ENCODE measurements around the gene CDH23. TPM values are rescaled to one million over a fixed set of nuclear protein-coding genes. Genes with fewer than 3 reads are reported as not detected.

CDH23 gene
- total and polyA plus RNA-seq, 7 donors, result 1.00 to 3.8 (median 1.9) TPM

- TF ChIP-seq CTCF (IDR thresholded peaks at IDR 0.05), result no peak
- Histone ChIP-seq H3K9me3 (no peaks in the 10 kb centered on the region), H3K27ac (no peak overlapping the region), H3K4me3 (no peak overlapping the region), H3K4me1 (peaks cover 7% of the 10 kb centered on the region), H3K27me3 (ENCODE audit: insufficient read depth in 3 of 3, low read length in 2 of 3) (no peaks in the 10 kb centered on the region), H3K36me3 (ENCODE audit: insufficient read depth in 1 of 2, low read depth in 1 of 2) (no peaks in the 10 kb centered on the region)
- ATAC-seq, result no peak
- DNase-seq, result no peak
- WGBS, 3 donors, result 81 to 92% (median 82%) methylated on average over 7 of the region's 7 CpGs
- intact Hi-C loops (cut with DNase I), result no loop called here
Observed at GRCh38 chr10:71474702-71475242, 78.1 kb downstream of the CDH23 start.

GRCh38 chr10:71475243-71475871 is 78.6 kb downstream of the CDH23 start:
- intact Hi-C loops (cut with DNase I), result no loop called here
- Histone ChIP-seq H3K9me3 (no peaks in the 10 kb centered on the region), H3K4me1 (peaks cover 7% of the 10 kb centered on the region), H3K36me3 (ENCODE audit: insufficient read depth in 1 of 2, low read depth in 1 of 2) (no peaks in the 10 kb centered on the region), H3K27ac (no peak overlapping the region), H3K4me3 (no peak overlapping the region), H3K27me3 (ENCODE audit: insufficient read depth in 3 of 3, low read length in 2 of 3) (no peaks in the 10 kb centered on the region)
- TF ChIP-seq CTCF (IDR thresholded peaks at IDR 0.05), result no peak
- WGBS, 3 donors, result 40 to 54% (median 42%) methylated on average over 13 of the region's 13 CpGs
- no peak for DNase-seq
- ATAC-seq, result peak in 1 of 4 donors; percentile 13

GRCh38 chr10:71476228-71477011 is 79.7 kb downstream of the CDH23 start:
- ATAC-seq (peak in 3 of 4 donors; percentile 34 to 60 (median 57)), DNase-seq (no peak)
- Histone ChIP-seq H3K4me3 (no peak overlapping the region), H3K27me3 (ENCODE audit: insufficient read depth in 3 of 3, low read length in 2 of 3) (peaks cover 0 to 2% (median 0%) of the 10 kb centered on the region in 3 donors), H3K36me3 (ENCODE audit: insufficient read depth in 1 of 2, low read depth in 1 of 2) (no peaks in the 10 kb centered on the region), H3K27ac (no peak overlapping the region), H3K9me3 (no peaks in the 10 kb centered on the region), H3K4me1 (peaks cover 7% of the 10 kb centered on the region)
- WGBS, 3 donors, result 23 to 41% (median 33%) methylated on average over 9 of the region's 9 CpGs
- intact Hi-C loops (cut with DNase I), result no loop called here
- TF ChIP-seq CTCF (IDR thresholded peaks at IDR 0.05), result no peak

GRCh38 chr10:71478173-71478572 is 81.5 kb downstream of the CDH23 start:
- no peak for TF ChIP-seq CTCF (IDR thresholded peaks at IDR 0.05)
- DNase-seq (no peak), ATAC-seq (no peak)
- Histone ChIP-seq H3K36me3 (ENCODE audit: insufficient read depth in 1 of 2, low read depth in 1 of 2) (no peaks in the 10 kb centered on the region), H3K27me3 (ENCODE audit: insufficient read depth in 3 of 3, low read length in 2 of 3) (peaks cover 0 to 2% (median 0%) of the 10 kb centered on the region in 3 donors), H3K27ac (no peak overlapping the region), H3K4me1 (peaks cover 7% of the 10 kb centered on the region), H3K9me3 (no peaks in the 10 kb centered on the region), H3K4me3 (no peak overlapping the region)
- intact Hi-C loops (cut with DNase I), result no loop called here
- WGBS, 3 donors, result 78 to 95% (median 85%) methylated on average over 3 of the region's 3 CpGs

All from psoas muscle (tissue), 8 donors.